NCI-H2196 treated with DMSO at 0.1 percent for 48 hours (cell line): ENCODE results near the gene BRIX1.
"Not testable (repeated sequence)": the region's sequence is repeated elsewhere in the genome, so short reads cannot be mapped to it uniquely, and the experiment has no call there.

Source experiments
- DNase-seq: peaks from one replicate; lab custom pipeline; 2025; ENCODE audit not compliant: unreplicated experiment; lab: John Stamatoyannopoulos, UW

BRIX1 gene

DNA sequence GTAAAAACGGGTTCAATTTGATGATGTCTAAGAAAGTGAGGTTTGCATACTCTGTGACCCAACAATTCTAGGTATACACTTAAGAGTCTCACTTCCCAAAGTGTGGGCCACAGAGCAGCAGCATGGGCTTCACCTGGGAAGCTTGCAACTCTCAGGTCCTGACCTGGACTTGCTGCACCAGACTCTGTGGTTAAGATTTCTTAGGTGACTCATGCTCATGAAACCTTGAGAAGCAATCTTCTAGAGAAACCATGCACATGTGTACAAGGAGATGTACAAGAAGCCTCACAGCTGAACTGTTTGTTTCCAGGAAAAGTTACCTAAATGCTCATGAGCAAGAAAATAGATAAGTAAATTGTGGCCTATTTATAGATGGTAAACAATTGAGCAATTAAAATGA is 43.8 kb downstream of the BRIX1 start:
- no peak for DNase-seq

DNA sequence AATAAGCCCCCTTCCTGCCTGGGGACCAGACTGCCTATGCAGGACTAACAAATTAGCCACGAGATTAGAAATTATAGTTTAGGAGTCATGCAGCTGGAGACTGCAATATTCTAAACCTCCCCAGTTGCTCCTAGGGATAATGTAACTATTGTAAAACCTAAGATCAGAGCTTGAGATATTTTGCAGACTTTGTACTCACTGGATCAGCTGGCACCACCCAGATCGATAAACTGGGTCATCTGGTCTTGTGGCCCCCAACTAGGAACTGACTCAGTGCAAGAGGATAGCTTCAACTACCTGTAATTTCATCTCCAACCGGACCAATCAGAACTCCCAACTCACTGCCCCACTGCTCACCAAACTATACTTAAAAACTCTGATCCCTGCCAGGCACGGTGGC is 52.0 kb downstream of the BRIX1 start:
- DNase-seq: no peak

DNA sequence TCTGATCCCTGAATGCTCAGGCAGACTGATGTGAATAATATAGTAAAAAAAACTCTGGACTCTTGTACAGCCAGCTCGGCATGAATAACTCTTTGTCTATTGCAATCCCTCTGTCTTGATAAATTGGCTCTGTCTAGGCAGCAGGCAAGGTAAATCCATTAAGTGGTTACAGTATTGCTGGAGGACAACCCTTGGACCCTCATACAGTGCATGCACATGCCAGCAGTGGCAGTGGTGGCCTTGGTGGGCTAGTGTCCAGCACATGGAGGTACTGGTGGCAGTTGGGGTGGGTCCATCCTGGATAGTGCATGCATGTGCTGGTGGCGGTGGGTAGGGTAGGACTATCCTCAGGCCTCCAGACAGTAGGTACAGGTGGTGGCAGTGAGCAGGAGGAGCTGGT is 52.7 kb downstream of the BRIX1 start:
- DNase-seq: no peak

DNA sequence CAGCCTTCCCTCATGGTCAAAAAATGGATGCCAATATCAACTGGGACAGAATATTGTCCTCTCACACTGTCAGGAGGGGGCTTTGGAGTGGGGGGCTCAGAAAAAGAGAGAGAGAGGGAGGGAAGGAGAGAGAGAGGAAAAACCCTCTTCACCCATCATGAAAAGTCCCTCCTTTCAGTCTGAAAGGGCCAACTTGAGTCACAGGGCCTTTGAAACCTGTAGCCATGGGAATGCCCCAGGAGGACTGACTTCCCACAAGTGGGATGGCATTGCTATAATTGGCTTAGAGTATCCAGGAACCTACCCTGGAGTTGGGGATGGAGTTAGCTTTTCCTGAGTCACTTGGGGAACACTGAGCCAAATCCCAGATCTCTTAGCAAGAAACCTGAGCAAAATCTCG is 55.0 kb downstream of the BRIX1 start:
- DNase-seq: no peak

DNA sequence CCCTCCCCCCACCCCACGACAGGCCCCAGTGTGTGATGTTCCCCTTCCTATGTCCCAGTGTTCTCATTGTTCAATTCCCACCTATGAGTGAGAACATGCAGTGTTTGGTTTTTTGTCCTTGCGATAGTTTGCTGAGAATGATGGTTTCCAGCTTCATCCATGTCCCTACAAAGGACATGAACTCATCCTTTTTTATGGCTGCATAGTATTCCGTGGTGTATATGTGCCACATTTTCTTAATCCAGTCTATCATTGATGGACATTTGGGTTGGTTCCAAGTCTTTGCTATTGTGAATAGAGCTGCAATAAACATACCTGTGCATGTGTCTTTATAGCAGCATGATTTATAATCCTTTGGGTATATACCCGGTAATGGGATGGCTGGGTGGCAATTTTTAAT is 56.1 kb downstream of the BRIX1 start:
- DNase-seq: not testable (repeated sequence)
